Parathyroid adenoma (tissue), 2 donors: ENCODE measurements around the gene POU3F1.

Experiments used
- H2AFZ ChIP-seq: fragments of 300-600 bp; sonication (generic); one replicate; pipeline ENCODE4 v1.7.0; 2017; ENCODE audit warnings: antibody characterized with exemption, mild to moderate bottlenecking
- H3K27ac ChIP-seq: fragments of 300-600 bp; sonication (generic); one replicate; pipeline ENCODE4 v1.7.0; 2017
- H3K27me3 ChIP-seq: fragments of 300-600 bp; sonication (generic); one replicate; pipeline ENCODE4 v1.7.0; 2017; ENCODE audit warnings: low read length; ENCODE audit not compliant: control insufficient read depth, insufficient read depth
- H3K36me3 ChIP-seq: fragments of 300-600 bp; sonication (generic); one replicate; pipeline ENCODE4 v1.7.0; 2017; ENCODE audit warnings: low read length; ENCODE audit not compliant: control insufficient read depth, insufficient read depth
- H3K4me1 ChIP-seq: fragments of 300-600 bp; sonication (generic); one replicate; pipeline ENCODE4 v1.7.0; 2017; ENCODE audit warnings: control low read depth
- H3K4me2 ChIP-seq: fragments of 300-600 bp; sonication (generic); one replicate; pipeline ENCODE4 v1.7.0; 2017; ENCODE audit warnings: low read length
- H3K4me3 ChIP-seq: fragments of 300-600 bp; sonication (generic); one replicate; pipeline ENCODE4 v1.7.0; 2017; ENCODE audit warnings: low read depth, low read length
- H3K79me2 ChIP-seq: fragments of 300-600 bp; sonication (generic); one replicate; pipeline ENCODE4 v1.7.0; 2017; ENCODE audit warnings: control low read depth
- H3K9ac ChIP-seq: fragments of 300-600 bp; sonication (generic); one replicate; pipeline ENCODE4 v1.7.0; 2017; ENCODE audit warnings: mild to moderate bottlenecking
- H3K9me3 ChIP-seq: fragments of 300-600 bp; sonication (generic); one replicate; pipeline ENCODE4 v1.7.0; 2017; ENCODE audit warnings: low read length; ENCODE audit not compliant: control insufficient read depth
- TF ChIP-seq, protein P1 (sequence below): fragments of 300-600 bp; sonication (generic); IDR thresholded peaks from one replicate; pipeline ENCODE4 v1.7.0; 2017; ENCODE audit warnings: antibody characterized with exemption, mild to moderate bottlenecking
- donor health status: primary hyperparathyroidism.

The POU3F1 gene

DNA sequence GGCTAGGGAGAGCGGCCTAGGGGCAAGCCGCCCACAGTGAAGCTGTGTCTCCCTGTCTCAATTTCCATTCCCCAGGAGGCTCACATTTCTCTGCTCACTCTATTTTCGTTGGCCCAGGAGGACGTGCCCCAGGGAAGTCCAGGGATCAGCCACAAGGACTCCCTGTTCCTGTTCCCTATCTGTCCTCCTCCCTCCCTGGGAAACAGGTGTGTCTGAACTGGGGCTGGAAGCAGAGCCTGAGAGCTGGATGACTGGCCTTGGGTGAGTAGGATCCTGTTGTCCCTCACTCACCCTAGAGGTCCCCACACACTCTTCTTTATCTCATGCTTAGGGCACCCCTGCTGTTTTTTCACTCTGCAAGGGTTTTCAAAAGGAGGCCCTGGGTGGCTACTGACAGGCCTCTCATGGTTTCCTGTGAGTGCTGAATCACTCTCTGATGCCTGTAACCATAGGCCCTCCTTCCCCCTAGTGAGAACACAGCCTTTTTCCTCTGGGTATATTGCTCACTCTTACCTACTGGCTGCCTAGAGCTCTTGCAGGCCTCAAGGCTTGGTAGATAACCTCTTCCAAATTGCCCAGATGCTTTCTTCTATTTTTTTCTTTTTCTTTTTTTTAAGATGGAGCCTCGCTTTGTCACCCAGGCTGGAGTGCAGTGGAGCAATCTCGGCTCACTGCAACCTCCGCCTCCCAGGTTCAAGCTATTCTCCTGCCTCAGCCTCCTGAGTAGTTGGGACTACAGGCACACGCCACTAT lies 37.3 kb downstream of the POU3F1 start:
- no peak overlapping the region for H3K27ac ChIP-seq
- H3K9me3 ChIP-seq: no peaks in the 10 kb centered on the region
- no peaks in the 10 kb centered on the region for H3K36me3 ChIP-seq
- no peak overlapping the region for H2AFZ ChIP-seq
- peaks cover 4% of the 10 kb centered on the region for H3K79me2 ChIP-seq
- no peak overlapping the region for H3K4me3 ChIP-seq
- H3K4me2 ChIP-seq: no peak overlapping the region
- no peaks in the 10 kb centered on the region for H3K27me3 ChIP-seq
- TF ChIP-seq, protein P1, sequence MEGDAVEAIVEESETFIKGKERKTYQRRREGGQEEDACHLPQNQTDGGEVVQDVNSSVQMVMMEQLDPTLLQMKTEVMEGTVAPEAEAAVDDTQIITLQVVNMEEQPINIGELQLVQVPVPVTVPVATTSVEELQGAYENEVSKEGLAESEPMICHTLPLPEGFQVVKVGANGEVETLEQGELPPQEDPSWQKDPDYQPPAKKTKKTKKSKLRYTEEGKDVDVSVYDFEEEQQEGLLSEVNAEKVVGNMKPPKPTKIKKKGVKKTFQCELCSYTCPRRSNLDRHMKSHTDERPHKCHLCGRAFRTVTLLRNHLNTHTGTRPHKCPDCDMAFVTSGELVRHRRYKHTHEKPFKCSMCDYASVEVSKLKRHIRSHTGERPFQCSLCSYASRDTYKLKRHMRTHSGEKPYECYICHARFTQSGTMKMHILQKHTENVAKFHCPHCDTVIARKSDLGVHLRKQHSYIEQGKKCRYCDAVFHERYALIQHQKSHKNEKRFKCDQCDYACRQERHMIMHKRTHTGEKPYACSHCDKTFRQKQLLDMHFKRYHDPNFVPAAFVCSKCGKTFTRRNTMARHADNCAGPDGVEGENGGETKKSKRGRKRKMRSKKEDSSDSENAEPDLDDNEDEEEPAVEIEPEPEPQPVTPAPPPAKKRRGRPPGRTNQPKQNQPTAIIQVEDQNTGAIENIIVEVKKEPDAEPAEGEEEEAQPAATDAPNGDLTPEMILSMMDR: no peak
- H3K9ac ChIP-seq: no peak overlapping the region
- peaks cover 4% of the 10 kb centered on the region for H3K4me1 ChIP-seq

DNA sequence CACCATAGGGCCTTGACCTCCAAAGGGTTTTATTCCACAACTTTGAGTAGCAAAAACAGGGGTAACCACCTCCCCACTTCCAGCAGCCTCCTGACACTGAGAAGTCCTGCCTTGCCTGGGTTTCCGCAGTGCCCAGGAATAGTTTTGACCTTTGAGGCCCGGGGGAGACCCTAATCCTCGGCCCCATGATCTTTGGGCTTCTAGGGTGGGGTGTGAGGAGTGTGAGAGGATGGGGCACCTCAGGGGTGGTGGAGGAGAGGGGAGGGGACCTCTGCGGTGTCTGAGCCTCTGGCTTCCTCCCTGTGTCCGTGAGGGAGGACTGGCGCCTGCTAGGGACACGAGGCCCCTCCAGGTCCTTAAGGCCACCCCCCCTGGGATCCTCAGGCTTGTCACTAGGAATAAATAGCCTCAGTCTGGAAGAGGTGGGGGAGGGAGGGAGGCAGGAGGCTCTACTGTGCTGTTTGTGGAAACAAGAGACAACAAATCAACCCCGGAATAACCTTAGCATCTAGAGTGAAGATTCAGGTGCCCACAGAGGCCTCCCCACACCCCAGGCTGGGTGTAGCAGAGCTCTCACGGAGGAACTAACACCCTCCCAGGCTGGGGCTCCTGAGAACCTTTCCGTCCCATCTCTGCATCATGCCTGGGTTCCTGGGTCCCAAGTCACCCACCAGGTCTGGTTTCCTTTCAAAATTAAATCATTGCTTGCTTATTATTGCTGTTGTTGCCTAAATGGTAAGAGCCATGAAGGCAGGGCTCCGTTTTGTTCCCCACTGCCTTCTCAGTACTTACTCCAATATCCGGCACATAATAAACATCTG lies 40.4 kb downstream of the POU3F1 start:
- TF ChIP-seq, protein P1: no peak
- Histone ChIP-seq H3K9ac (no peak overlapping the region), H3K4me1 (peaks cover 4% of the 10 kb centered on the region), H3K79me2 (no peaks in the 10 kb centered on the region), H3K36me3 (no peaks in the 10 kb centered on the region), H3K27ac (peak overlapping the region; percentile 41), H2AFZ (peak overlapping the region; percentile 83), H3K27me3 (no peaks in the 10 kb centered on the region), H3K9me3 (no peaks in the 10 kb centered on the region), H3K4me2 (peak overlapping the region; percentile 81), H3K4me3 (peak overlapping the region; percentile 53)

DNA sequence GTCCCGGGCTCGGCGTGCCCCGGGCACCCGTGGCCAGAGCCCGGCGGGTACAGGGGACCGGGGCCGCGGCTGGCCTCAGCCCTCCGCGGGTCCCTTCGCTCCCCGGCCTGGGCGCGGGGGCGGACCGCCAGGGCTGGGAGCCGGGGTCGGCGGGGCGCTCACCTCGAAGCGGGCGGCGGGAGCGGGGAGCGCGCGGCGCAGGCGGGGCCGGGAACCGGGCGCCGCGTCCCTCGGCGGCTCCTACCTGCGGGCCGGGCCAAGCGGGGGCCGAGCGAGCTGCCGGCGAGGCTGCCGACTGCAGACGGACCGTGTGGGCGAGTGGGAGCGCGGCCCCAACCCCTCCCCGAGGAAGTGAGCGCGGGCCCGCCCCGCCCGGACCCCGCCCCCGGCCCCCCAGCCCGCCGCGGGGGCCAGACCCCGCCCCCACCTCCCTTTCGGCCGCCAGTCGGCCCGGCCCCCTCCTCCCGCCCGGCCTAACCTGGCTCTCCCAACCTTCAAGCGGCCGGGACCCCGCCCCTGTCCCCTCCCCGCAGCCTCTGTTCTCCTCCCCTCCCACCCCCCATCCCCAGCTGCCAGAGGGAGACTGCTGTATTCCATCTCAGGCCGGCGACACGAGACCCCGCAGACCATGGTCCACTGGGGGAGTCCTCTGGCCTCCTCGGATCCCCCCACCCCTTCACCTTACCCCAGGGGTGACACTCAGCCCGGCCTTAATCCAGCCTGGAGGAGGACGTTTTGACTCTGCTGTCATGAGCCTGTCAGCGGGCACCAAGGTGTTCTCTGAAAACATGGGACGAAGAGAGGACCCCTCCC lies 41.2 kb downstream of the POU3F1 start, which contains the start of gene FHL3:
TSS of gene FHL3 (minus strand) at position 320 of the 813 bp plus-strand sequence. CDS start 6,102 bp downstream, outside the sequence.
- Histone ChIP-seq H3K79me2 (no peaks in the 10 kb centered on the region), H2AFZ (peak within 1 kb of the TSS; percentile 83), H3K4me1 (peaks cover 4% of the 10 kb centered on the region), H3K9me3 (no peaks in the 10 kb centered on the region), H3K4me3 (peak within 1 kb of the TSS; percentile 53), H3K27me3 (no peaks in the 10 kb centered on the region), H3K36me3 (no peaks in the 10 kb centered on the region), H3K4me2 (peak within 1 kb of the TSS; percentile 81), H3K9ac (no peak within 1 kb of the TSS), H3K27ac (peak within 1 kb of the TSS; percentile 41)
- TF ChIP-seq, protein P1: no peak

DNA sequence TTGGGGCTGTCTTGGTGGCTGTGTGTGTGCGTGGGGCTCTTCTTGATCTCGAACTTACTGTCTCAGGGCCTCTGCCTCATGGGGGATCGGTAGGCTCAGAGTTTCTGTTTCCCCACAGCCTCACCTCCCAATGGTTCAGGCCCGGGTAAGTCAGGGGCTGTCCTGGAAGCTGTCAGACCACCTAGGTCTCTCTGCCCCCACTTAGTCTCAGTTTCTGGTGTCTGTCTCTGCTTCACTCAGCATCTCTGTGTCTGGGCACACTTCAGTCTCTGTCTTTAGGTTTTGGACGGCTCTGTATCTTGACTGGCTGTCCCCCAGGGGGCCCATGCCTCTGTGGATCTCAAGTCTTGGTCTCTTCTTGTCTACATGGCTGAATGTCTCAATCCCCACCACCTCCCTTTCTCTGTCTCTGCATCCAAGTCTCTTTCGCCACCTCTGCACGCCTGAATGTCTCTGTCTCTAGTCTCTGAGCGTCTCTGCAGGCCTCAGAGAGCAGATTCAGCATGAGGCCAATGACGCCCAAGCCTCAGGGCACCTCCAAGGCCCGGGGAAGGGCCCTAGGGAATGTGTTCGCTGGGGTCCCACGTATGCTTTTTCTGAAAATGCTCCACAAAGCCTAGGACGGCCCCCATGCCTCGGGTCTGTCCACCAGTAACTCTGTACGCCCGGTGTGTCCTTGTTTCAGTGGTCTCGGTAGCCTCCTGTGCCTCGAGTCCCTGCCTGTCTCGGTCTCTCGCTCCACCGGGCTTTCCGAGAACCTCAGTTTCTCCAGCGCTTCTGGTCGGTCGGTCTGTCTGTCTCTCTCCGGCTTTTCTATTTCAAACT lies 42.1 kb downstream of the POU3F1 start:
- Histone ChIP-seq H3K9ac (no peak overlapping the region), H3K4me3 (peak overlapping the region; percentile 51), H3K79me2 (no peaks in the 10 kb centered on the region), H3K4me1 (peaks cover 4% of the 10 kb centered on the region), H3K4me2 (peak overlapping the region; percentile 55), H3K9me3 (no peaks in the 10 kb centered on the region), H3K36me3 (no peaks in the 10 kb centered on the region), H3K27ac (no peak overlapping the region), H2AFZ (peak overlapping the region; percentile 23), H3K27me3 (no peaks in the 10 kb centered on the region)
- TF ChIP-seq, protein P1: no peak
